ENCODE data around the gene C11orf68.

- TF ChIP-seq CTCF (IDR thresholded peaks at IDR 0.05 in 4 of 5, conservative IDR thresholded peaks at IDR 0.05 in 1 of 5) (no peak), POLR2A (IDR thresholded peaks at IDR 0.05) (no peak)
These were observed 15.8 kb downstream of the C11orf68 start for GRCh38 chr11:65903068-65903481.
